ENCODE data around the gene ABCF1. TPM values are rescaled to one million over a fixed set of nuclear protein-coding genes. Genes with fewer than 3 reads are reported as not detected.
"Not testable (repeated sequence)": the region's sequence is repeated elsewhere in the genome, so short reads cannot be mapped to it uniquely, and the experiment has no call there.

ABCF1 gene
- total RNA-seq, 1 donor from 2014 or later = 94.5 TPM

- Mint-ChIP-seq H3K27ac (no peak overlapping the region), H3K4me3 (no peak overlapping the region), H3K9me3 (no peaks in the 10 kb centered on the region), H3K4me1 (no peaks in the 10 kb centered on the region), H3K36me3 (ENCODE audit: low read depth) (peaks cover 81% of the 10 kb centered on the region), H3K27me3 (no peaks in the 10 kb centered on the region)
- TF ChIP-seq CTCF (IDR thresholded peaks at IDR 0.05) = no peak
- no peak for DNase-seq
- CTCF ChIA-PET = interaction anchor here (0.8 to 1.1 kb wide), 2 partner anchors 109 to 132 kb away, joined by 3 read pairs; no protein-coding TSS in a partner anchor
- POLR2A ChIA-PET = interaction anchor here (0.5 to 1.2 kb wide), 6 partner anchors 22 to 75 kb away, joined by 3 to 12 read pairs (median 6); partner anchors contain the start of genes MRPS18B and PPP1R10
- ATAC-seq (ENCODE audit: low read depth) = no peak
- intact Hi-C loops (cut with micrococcal nuclease) = no loop called here
These were observed 19.8 kb downstream of the ABCF1 start for GRCh38 chr6:30591008-30591407.

GRCh38 chr6:30592287-30592686 lies 21.0 kb downstream of the ABCF1 start:
- no peak for DNase-seq
- ATAC-seq (ENCODE audit: low read depth) = no peak
- ChIA-PET CTCF (interaction anchor here (1.4 kb wide), 1 partner anchor 110 kb away, joined by 4 read pairs; no protein-coding TSS in a partner anchor), POLR2A (interaction anchor here (1.1 kb wide), 1 partner anchor 23 kb away, joined by 8 read pairs; no protein-coding TSS in a partner anchor)
- Mint-ChIP-seq H3K27me3 (no peaks in the 10 kb centered on the region), H3K4me1 (peaks cover 3% of the 10 kb centered on the region), H3K9me3 (no peaks in the 10 kb centered on the region), H3K36me3 (ENCODE audit: low read depth) (peaks cover 70% of the 10 kb centered on the region), H3K27ac (no peak overlapping the region), H3K4me3 (no peak overlapping the region)
- TF ChIP-seq CTCF (IDR thresholded peaks at IDR 0.05) = no peak
- intact Hi-C loops (cut with micrococcal nuclease) = no loop called here

- H3K4me3 Mint-ChIP-seq, H3K4me1 Mint-ChIP-seq, H3K27ac Mint-ChIP-seq, H3K9me3 Mint-ChIP-seq, H3K27me3 Mint-ChIP-seq: not testable (repeated sequence)
- intact Hi-C loops (cut with micrococcal nuclease) = loop anchor here (1.0 kb wide), 3 partner anchors 56 to 144 kb away; no protein-coding TSS in a partner anchor
- peak; percentile 72 for TF ChIP-seq CTCF (IDR thresholded peaks at IDR 0.05)
- ChIA-PET CTCF (interaction anchor here (0.6 to 7.4 kb wide), 23 partner anchors 10 to 162 kb away, joined by 3 to 171 read pairs (median 4); partner anchors contain the start of genes DHX16 and MRPS18B), POLR2A (interaction anchor here (0.6 to 6.3 kb wide), 11 partner anchors 12 to 284 kb away, joined by 3 to 75 read pairs (median 4); partner anchors contain the start of genes ABCF1, DHX16, MRPS18B and PPP1R10)
- ATAC-seq (ENCODE audit: low read depth) (peak; percentile 94), DNase-seq (peak; percentile 57)
- peaks cover 59% of the 10 kb centered on the region for H3K36me3 Mint-ChIP-seq (ENCODE audit: low read depth)
These were observed 26.3 kb downstream of the ABCF1 start for GRCh38 chr6:30597315-30598144.

GRCh38 chr6:30598912-30599624 lies 27.8 kb downstream of the ABCF1 start:
- Mint-ChIP-seq H3K36me3 (ENCODE audit: low read depth) (peaks cover 62% of the 10 kb centered on the region), H3K4me1 (peaks cover 9% of the 10 kb centered on the region), H3K27me3 (no peaks in the 10 kb centered on the region), H3K9me3 (no peaks in the 10 kb centered on the region), H3K27ac (no peak overlapping the region), H3K4me3 (no peak overlapping the region)
- DNase-seq (no peak), ATAC-seq (ENCODE audit: low read depth) (no peak)
- intact Hi-C loops (cut with micrococcal nuclease) = no loop called here
- POLR2A ChIA-PET = interaction anchor here (0.7 to 6.3 kb wide), 8 partner anchors 11 to 117 kb away, joined by 3 to 75 read pairs (median 4); partner anchors contain the start of genes ABCF1, GNL1, MRPS18B and PPP1R10
- no peak for TF ChIP-seq CTCF (IDR thresholded peaks at IDR 0.05)
- CTCF ChIA-PET = interaction anchor here (0.9 to 7.4 kb wide), 5 partner anchors 15 to 116 kb away, joined by 4 to 171 read pairs (median 4); no protein-coding TSS in a partner anchor
